ENCODE results near the gene MAN1A1.
"Not testable (repeated sequence)": the region's sequence is repeated elsewhere in the genome, so short reads cannot be mapped to it uniquely, and the experiment has no call there.

Gene MAN1A1

DNA sequence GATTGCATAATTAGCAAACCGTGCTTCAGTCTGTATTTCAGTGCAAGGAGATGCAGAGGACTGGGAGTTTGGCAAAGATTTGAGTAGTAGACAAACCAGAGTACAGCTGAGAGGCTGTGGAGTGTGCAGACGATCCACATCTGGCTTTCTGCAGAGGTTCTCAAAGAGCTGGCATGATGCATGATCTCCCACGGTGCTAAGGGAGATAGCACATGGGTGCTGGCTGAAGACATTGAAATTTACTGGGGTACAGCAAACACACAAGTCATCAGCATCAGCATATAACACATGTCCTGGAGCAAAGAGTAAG lies 192.1 kb downstream of the MAN1A1 start:
- TF ChIP-seq, protein P1, sequence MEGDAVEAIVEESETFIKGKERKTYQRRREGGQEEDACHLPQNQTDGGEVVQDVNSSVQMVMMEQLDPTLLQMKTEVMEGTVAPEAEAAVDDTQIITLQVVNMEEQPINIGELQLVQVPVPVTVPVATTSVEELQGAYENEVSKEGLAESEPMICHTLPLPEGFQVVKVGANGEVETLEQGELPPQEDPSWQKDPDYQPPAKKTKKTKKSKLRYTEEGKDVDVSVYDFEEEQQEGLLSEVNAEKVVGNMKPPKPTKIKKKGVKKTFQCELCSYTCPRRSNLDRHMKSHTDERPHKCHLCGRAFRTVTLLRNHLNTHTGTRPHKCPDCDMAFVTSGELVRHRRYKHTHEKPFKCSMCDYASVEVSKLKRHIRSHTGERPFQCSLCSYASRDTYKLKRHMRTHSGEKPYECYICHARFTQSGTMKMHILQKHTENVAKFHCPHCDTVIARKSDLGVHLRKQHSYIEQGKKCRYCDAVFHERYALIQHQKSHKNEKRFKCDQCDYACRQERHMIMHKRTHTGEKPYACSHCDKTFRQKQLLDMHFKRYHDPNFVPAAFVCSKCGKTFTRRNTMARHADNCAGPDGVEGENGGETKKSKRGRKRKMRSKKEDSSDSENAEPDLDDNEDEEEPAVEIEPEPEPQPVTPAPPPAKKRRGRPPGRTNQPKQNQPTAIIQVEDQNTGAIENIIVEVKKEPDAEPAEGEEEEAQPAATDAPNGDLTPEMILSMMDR (IDR thresholded peaks at IDR 0.05; ENCODE audit: borderline replicate concordance, control extremely low read depth, extremely low read depth, insufficient read depth, missing control alignments), result no peak
- in situ Hi-C loops (cut with MboI; ENCODE audit: low sequenced_read_pairs, unreplicated experiment), result no loop called here
- no peak for DNase-seq (ENCODE audit: low spot score)

DNA sequence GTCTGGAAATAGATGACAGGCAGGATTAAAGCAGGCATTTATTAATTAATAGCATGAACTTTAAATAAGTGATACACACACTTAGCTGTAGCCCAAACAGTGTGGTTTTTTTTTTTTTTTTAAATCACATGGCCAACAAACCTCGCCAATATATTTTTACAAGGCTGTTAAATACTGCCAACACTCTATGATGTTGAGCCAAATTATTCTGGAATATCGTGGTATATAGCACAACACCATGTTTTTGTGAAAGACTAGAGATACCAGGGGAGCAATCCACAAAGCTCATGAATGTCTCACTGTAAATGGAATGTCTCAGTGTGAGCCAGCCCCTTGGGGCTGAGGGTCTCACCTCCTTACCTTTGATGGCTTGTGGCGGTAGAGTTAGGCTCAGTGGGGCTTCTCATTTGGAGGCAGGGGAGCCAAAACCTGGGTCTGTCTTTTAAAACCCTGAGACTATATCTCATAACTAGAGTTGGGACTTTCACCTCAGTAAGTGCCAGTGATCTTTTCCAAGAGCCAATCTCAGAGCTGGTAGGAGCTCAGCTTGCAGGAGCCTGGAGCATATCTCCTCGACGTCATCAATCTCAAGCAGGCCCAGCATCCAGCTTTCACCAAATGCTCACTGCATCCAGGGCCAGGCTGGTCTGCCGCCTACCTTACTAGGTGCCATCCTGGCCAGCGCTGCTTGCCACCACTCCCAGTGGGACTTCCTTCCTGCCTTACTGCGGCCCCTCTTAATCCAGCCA lies 192.6 kb downstream of the MAN1A1 start:
- TF ChIP-seq, protein P1 (IDR thresholded peaks at IDR 0.05; ENCODE audit: borderline replicate concordance, control extremely low read depth, extremely low read depth, insufficient read depth, missing control alignments), result no peak
- in situ Hi-C loops (cut with MboI; ENCODE audit: low sequenced_read_pairs, unreplicated experiment), result no loop called here
- DNase-seq (ENCODE audit: low spot score), result no peak

DNA sequence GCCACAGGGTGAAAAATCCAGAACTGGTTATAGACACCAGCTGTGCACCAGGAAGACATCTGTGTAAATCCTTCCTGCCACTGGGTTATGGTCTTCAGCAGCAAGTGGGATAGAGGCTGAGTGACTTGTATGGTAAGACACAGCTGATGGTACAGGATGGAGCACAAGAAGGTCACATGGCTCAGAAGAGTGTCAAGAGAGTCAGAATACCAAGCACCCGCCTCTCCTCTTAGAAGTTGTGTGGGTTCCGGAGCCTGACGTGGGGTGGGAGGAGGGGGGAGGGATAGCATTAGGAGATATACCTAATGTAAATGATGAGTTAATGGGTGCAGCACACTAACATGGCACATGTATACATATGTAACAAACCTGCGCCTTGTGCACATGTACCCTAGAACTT lies 193.5 kb downstream of the MAN1A1 start:
- DNase-seq (ENCODE audit: low spot score); in situ Hi-C loops (cut with MboI; ENCODE audit: low sequenced_read_pairs, unreplicated experiment): not testable (repeated sequence)

DNA sequence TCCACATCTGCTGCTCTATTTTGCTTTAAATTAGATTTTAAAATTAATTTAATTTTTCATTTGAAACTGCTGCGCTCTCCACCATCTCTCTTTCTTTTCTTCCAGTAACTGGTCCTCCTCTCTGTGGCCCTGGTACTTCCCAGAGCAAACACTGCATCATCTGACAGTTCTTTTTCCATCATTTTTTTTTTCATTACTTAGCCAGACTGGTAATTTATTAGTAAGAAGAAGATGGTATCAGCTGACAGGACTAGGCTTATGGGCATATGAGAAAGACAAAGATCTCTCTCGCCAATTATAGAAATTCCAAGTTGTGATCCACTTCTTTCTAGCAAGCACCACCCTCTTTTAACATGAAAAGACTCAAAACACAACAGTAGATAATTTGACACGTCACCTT lies 197.4 kb downstream of the MAN1A1 start:
- TF ChIP-seq, protein P1 (IDR thresholded peaks at IDR 0.05; ENCODE audit: borderline replicate concordance, control extremely low read depth, extremely low read depth, insufficient read depth, missing control alignments), result no peak
- in situ Hi-C loops (cut with MboI; ENCODE audit: low sequenced_read_pairs, unreplicated experiment), result no loop called here
- no peak for DNase-seq (ENCODE audit: low spot score)

DNA sequence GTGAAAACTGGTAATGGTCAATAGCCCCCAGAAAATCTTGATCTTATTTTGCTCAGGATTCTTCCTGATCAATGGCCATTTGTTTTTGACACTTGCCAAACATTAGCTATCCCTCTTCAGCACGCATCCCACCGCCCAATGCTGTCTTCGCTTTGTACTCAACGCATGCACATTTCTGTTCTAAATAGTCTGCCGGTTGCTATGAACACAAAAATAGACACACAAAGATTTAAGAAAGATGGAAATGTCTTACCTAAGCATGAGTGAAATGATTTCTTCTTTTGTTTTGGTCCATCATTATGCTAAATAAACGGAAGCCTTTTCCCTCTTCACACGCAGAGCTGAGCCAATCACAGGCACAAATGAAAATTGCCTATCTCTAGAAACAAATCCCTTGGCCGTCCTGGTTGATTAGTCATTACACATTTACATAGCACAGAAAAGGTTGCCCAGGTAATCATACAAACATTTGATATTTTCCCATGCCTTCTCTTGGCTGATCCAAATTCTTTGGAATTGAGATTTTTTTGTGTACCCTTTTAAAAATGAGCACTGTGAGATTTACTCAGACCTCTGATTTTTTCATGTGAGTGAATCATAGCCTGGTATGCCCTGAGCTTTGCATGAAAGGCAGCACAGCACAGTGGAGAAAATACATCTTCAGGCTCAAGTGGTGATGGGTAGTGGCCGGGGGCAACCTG lies 200.6 kb downstream of the MAN1A1 start:
- in situ Hi-C loops (cut with MboI; ENCODE audit: low sequenced_read_pairs, unreplicated experiment), result loop anchor here (10.0 to 25.0 kb wide), 3 partner anchors 196 to 838 kb away; partner anchors contain the start of gene MAN1A1
- DNase-seq (ENCODE audit: low spot score), result no peak
- TF ChIP-seq, protein P1 (IDR thresholded peaks at IDR 0.05; ENCODE audit: borderline replicate concordance, control extremely low read depth, extremely low read depth, insufficient read depth, missing control alignments), result no peak

DNA sequence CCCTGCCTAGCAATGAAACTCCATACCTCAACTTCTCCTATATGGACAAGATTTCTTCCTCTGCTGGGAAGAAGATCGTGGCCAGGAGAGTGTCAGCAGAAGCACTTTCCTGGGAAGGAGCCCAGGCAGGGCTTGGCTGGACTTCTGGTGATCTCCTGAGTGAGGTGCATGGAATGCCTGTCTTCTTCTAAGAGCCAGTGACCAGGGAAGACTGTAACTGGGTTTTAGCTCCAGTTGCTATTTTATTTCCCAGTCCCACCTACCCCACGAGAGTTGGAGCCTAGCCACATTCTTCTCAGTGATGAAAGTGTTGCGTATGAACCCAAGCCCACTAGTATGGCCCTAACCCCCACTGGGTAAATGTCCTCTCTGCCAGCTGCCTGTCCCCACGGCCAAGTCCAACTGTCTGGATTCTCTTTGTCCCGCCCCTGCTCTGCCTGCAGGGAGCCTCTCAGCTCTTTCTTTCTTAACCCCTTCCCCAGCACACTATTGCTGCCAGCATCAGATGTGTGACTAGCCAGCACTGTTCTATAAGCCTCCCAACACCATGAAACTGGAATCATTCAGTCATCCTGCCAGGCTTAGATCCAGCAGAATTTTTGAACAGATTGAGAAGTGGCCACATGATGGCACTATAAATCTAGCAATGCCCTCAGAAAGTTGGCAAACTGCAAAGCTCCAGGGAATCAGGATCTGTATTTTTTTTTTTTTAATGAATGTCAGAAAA lies 201.3 kb downstream of the MAN1A1 start:
- DNase-seq (ENCODE audit: low spot score), result peak; percentile 42
- in situ Hi-C loops (cut with MboI; ENCODE audit: low sequenced_read_pairs, unreplicated experiment), result loop anchor here (10.0 to 25.0 kb wide), 3 partner anchors 197 to 839 kb away; partner anchors contain the start of gene MAN1A1
- TF ChIP-seq, protein P1 (IDR thresholded peaks at IDR 0.05; ENCODE audit: borderline replicate concordance, control extremely low read depth, extremely low read depth, insufficient read depth, missing control alignments), result peak; percentile 46

Measured in GM13976 (cell line).